ENCODE results near the gene MAP7D3.

The MAP7D3 gene

GRCh38 chrX:136192839-136193414, 58.3 kb downstream of the MAP7D3 start:
- TF ChIP-seq CTCF (IDR thresholded peaks at IDR 0.05; ENCODE audit: borderline replicate concordance, control extremely low read depth, extremely low read depth, insufficient read depth, missing control alignments) = no peak
- DNase-seq (ENCODE audit: low spot score) = no peak
- in situ Hi-C loops (cut with MboI; ENCODE audit: low sequenced_read_pairs, unreplicated experiment) = no loop called here

DNA sequence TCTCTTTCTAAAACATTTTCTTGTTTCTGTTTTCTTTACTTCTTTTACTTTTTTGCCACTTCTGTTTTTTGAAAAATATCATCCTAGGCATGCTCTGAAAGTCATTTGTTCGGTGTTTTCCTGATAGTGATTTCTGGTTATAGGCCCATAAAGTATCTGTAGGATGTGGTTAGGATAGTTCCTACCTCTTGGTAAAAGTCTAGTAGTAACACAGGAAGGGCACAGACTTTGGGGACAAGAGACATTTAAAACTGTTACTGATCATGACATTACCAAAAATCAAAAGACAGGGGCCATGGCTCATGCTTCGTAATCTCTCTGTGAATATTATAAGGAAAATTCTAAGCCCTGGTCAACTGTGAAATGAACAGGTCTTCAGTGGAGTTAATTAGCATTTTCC, 59.1 kb downstream of the MAP7D3 start:
- TF ChIP-seq CTCF (IDR thresholded peaks at IDR 0.05; ENCODE audit: borderline replicate concordance, control extremely low read depth, extremely low read depth, insufficient read depth, missing control alignments) = no peak
- in situ Hi-C loops (cut with MboI; ENCODE audit: low sequenced_read_pairs, unreplicated experiment) = no loop called here
- DNase-seq (ENCODE audit: low spot score) = no peak

GRCh38 chrX:136191171-136191570, 60.0 kb downstream of the MAP7D3 start:
- in situ Hi-C loops (cut with MboI; ENCODE audit: low sequenced_read_pairs, unreplicated experiment) = no loop called here
- no peak for DNase-seq (ENCODE audit: low spot score)
- no peak for TF ChIP-seq CTCF (IDR thresholded peaks at IDR 0.05; ENCODE audit: borderline replicate concordance, control extremely low read depth, extremely low read depth, insufficient read depth, missing control alignments)

DNA sequence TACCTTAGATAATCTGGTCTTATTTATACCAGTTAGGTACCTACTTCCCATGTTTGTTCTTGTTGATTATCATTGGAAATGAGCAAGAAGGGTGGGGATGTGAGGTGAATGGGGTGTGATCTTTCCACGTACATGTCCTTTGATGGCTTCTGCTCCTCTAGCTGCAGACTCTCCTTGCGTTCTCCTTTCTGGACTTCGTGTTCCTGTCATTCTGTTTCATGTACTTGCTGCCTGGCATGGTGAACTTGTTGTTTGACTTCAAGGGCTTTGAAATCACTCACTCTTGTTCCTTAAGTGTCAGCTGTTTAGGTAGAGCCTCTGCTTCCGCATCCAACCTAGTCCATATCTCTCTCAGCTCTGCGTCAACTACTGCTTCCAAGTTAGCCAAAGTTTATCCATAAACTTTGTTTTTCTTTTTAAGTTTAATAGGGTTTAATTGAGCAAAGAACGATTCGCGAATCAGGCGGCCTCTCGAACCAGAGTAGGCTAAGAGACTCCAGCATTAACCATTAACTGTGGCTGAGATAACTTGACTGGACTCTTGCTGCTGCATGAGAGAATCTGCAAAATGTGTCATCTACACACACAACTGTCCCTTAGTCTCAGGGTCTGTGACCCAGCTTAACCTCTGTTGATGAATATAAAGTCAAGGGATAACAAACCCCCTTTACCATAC, 61.0 kb downstream of the MAP7D3 start:
- DNase-seq (ENCODE audit: low spot score) = no peak
- in situ Hi-C loops (cut with MboI; ENCODE audit: low sequenced_read_pairs, unreplicated experiment) = no loop called here
- TF ChIP-seq CTCF (IDR thresholded peaks at IDR 0.05; ENCODE audit: borderline replicate concordance, control extremely low read depth, extremely low read depth, insufficient read depth, missing control alignments) = no peak

DNA sequence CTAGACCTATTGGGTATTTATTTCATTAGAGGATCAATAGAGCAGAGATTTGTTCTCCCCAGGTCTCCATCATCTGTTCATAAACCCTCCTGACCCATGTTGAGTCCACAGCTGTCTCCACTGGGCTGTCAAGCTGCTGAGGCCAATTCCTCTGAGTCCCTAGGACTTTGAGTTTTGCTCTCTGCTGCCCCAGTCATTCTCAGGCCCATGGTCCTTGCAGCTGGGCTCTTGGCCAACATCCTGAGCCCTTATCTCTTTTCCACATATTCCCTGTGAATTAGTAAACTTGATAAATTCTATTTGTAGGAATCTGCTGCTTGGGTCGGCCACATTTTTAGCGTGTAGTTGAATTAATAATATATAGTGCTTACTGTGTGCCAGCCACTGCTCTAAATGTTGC, 62.0 kb downstream of the MAP7D3 start:
- DNase-seq (ENCODE audit: low spot score) = no peak

DNA sequence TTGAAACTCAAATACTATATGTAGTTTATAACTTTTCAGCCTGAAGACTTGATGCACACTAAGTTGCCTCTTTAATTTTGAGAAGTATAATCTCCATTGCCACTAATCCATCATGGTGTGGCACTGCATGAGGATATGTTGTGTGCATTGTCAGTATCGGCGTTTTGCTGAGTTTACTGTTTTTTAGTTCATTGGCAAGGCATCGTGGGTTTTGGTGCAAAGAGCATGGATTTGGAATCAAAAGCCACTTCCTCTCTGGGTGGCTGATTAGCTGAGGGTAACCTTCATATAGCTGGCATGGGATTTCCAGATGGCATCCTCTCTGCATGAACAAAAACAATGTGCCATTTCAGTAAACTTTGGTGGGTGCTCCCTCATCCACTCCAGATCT, 65.2 kb downstream of the MAP7D3 start:
- TF ChIP-seq CTCF (IDR thresholded peaks at IDR 0.05; ENCODE audit: borderline replicate concordance, control extremely low read depth, extremely low read depth, insufficient read depth, missing control alignments) = no peak
- in situ Hi-C loops (cut with MboI; ENCODE audit: low sequenced_read_pairs, unreplicated experiment) = no loop called here
- DNase-seq (ENCODE audit: low spot score) = no peak

More for the DNA sequence above, 62.0 kb downstream of the MAP7D3 start:
- in situ Hi-C loops (cut with MboI; ENCODE audit: low sequenced_read_pairs, unreplicated experiment) = no loop called here
- no peak for TF ChIP-seq CTCF (IDR thresholded peaks at IDR 0.05; ENCODE audit: borderline replicate concordance, control extremely low read depth, extremely low read depth, insufficient read depth, missing control alignments)
